IPS-18c (cell line): ENCODE measurements around the gene ARPC1A.
A peak's percentile ranks its signal among the peaks of the same experiment; 100 is the strongest.
"Not testable (repeated sequence)": the region's sequence is repeated elsewhere in the genome, so short reads cannot be mapped to it uniquely, and the experiment has no call there.

Source experiments
- H3K4me3 ChIP-seq: 2 replicates; pipeline ENCODE4 v1.7.0; 2013; ENCODE audit warnings: low read depth, mild to moderate bottlenecking, low read length, moderate library complexity; ENCODE audit not compliant: insufficient read depth
- H3K9me3 ChIP-seq: one replicate; pipeline ENCODE4 v1.6.1; 2013; ENCODE audit warnings: mild to moderate bottlenecking, low read length, moderate library complexity; ENCODE audit not compliant: control insufficient read depth, insufficient read depth

Gene ARPC1A

DNA sequence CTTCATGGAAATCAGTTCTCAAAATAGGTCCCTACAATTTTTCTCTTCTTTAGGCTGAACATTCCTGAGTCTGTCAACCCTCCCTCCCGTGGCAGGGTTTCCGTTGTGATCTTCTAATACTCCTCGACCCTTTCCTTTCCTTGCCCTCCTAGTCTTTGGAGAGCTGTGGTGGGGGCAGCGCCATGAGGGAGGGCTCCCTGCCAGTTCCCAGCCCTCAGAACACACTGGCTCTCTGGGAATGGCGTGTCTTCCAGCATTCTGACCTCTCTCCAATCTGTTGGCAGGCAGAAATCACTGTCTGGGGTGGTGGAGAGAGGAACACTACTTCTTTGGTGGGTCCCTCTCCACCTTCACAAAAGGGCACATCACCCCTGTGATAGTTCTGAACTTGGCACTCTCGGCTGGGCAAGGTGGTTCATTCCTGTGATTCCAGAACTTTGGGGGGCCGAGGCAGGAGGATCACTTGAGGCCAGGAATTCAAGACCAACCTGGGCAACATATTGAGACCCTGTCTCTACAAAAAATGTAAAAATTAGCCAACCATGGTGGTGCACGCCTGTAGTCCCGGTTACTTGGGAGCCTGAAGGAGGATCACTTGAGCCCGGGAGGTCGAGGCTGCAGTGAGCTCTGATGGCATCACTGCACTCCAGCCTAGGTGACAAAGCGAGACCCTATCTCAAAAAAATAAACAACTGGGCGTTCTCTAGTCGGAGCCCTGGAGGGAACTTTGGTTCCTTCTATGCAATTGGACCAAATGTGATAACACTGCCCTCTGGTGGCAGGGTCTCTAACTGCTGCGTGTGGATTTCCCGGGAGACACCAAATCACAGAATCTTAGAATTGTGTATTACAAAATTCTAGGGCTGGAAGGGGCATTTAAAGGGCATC lies 13.1 kb upstream of the ARPC1A start:
- H3K4me3 ChIP-seq = no peak overlapping the region

DNA sequence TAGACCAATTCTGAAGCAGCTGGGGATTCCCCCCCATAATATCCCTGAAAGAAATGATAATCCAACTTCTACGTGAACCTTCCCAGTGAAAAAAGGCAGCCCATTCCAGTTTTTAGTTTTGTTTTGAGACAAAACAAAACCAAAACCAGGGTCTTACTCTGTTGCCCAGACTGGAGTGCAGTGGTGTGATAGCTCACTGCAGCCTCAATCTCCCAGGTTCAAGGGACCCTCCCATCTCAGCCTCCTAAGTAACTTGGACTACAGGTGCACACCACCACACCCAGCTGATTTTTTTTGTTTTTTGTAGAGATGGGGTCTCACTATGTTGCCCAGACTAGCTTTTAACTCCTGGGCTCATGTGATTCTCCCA lies 12.5 kb upstream of the ARPC1A start:
- H3K4me3 ChIP-seq = no peak overlapping the region

More for the DNA sequence above, 13.1 kb upstream of the ARPC1A start:
- no peaks in the 10 kb centered on the region for H3K9me3 ChIP-seq

DNA sequence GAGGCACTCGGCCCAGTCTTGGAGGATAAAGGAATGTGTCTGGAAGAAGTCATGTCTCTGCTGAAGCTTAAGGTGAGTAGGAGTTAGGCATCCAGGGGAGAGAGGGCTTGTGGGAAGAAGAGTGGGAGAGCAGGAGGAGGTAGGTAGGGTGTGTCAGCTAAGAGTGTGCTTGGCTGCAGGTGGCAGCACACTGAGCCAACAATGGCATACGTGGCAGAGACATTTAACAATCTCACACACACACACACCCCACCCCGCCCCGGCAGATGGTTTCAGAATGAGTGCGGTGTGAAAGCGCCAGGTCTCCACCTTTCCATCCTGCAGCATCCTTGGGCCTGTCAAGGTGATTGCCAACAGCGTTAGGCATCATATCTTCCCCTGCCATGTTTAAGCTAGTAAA lies 11.2 kb upstream of the ARPC1A start:
- Histone ChIP-seq H3K4me3 (no peak overlapping the region), H3K9me3 (no peaks in the 10 kb centered on the region)

More for the DNA sequence above, 12.5 kb upstream of the ARPC1A start:
- no peaks in the 10 kb centered on the region for H3K9me3 ChIP-seq

DNA sequence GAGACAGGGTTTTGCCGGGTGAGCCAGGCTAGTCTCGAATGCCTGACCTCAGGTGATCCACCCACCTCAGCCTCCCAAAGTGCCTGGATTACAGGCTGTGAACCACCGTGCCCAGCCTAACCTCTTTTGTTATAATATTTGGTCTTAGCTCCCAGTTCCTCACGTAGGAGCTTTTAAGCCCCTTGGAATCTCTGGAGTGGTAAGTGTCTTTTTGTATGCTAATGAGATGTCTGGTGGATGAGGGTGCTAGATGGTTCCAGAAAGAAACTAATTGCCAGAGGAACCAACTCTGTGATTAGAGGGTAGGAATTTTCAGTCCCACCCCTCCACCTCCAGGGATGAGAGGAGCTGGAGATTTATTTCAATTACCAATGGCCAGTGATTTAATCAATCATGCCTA lies 5.3 kb upstream of the ARPC1A start:
- Histone ChIP-seq H3K9me3 (no peaks in the 10 kb centered on the region), H3K4me3 (no peak overlapping the region)

DNA sequence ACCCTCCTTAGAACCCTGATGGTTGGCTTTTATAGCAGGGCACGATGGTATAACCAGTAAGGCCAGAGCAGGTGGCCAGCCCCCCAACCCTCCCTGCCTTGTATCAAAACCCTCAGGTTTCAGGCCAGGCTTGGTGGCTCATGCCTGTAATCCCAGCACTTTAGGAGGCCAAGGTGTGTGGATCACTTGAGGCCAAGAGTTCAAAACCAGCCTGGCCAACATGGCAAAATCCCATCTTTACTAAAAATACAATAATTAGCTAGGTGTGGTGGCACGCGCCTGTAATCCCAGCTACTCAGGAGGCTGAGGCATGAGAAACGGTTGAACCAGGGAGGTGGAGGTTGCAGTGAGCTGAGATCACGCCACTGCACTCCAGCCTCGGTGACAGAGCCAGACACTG lies 3.0 kb upstream of the ARPC1A start:
- not testable (repeated sequence) for H3K9me3 ChIP-seq, H3K4me3 ChIP-seq

DNA sequence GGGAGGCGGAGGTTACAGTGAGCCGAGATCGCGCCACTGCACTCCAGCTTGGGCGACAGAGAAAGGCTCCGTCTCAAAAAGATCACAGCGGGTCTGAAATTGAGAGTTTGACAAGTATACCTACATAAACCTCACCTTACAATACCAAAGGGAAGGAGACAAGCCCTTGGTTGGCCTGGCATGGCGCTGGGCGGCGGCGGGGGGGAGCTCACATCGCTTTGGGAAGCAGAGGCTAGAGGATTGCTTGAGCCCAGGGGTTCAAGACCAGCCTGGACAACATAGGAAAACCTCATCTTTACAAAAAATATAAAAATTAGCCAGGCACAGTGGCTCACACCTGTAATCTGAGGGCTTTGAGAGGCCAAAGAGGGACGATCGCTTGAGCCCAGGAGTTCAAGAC lies 1.1 kb upstream of the ARPC1A start:
- H3K9me3 ChIP-seq = no peaks in the 10 kb centered on the region
- H3K4me3 ChIP-seq = peak overlapping the region; percentile 98; the same call in 1 of the 2 replicates

DNA sequence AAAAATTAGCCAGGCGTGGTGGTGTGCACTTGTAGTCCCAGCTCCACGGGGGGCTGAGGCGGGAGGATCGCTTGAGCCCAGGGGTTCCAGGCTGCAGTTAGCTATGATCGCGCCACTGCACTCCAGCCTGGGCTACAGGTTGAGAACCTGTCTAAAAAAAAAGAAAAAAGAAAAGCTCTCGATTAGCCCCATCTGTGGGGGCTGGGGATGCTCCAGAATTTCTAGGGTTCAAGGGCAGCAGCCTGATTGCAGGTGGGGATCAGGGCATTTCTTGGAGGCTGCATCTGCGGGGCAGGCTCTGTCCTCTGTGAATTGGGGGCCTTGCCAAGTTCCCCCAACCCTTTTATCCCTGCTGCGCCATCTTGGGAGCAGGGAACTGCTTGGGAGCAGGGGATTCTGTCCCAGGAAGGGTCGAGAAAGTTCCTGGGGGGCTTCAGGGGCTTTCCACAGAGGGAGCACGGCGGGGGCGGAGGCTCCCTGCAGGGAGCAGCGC lies 651 bp upstream of the ARPC1A start:
- Histone ChIP-seq H3K4me3 (peak overlapping the region; percentile 98), H3K9me3 (no peaks in the 10 kb centered on the region)

DNA sequence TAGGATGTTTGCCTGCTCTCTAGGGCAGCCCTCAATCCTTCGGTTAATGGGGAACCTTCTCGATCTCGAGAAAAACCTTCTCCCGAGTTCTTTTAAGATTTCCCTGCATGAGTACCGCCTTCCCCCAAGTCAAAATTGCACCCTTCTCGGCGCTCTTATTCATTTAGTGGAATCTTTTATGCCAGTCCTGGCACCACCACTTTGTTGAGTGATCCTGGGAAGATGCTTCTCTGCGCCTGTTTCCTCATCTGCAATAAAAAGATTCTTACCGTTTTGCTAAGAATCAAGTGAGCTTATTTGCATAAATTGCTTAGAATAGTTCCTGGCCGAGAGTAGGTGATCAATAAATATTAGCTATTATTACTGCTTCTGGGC lies 697 bp downstream of the ARPC1A start:
- peak overlapping the region; percentile 98 for H3K4me3 ChIP-seq
- no peaks in the 10 kb centered on the region for H3K9me3 ChIP-seq

DNA sequence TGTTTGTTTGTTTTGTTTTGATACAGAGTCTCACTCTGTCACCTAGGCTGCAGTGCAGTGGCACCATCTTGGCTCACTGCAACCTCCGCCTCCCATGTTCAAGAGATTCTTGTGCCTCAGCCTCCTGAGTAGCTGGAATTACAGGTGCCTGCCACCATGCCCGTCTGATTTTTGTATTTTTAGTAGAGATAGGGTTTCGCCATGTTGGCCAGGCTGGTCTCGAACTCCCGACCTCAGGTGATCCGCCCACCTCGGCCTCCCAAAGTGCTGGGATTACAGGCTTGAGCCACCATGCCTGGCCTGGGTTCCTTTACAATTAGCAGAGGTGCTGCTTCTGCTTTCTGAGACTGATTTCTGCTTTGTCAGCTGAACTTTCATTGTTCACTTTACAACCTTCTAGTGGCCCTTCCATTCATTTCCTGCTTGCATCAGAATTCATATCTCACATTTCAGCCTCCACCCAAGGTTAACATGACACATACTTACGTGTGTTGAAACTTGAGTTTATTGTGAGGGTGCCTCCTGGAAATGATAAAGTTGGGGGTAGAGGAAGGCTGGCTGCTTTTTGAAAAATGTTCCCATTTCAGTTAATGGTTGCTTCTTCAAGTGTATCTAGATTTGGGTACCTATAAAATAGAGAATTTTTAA lies 4.7 kb downstream of the ARPC1A start:
- not testable (repeated sequence) for H3K4me3 ChIP-seq

DNA sequence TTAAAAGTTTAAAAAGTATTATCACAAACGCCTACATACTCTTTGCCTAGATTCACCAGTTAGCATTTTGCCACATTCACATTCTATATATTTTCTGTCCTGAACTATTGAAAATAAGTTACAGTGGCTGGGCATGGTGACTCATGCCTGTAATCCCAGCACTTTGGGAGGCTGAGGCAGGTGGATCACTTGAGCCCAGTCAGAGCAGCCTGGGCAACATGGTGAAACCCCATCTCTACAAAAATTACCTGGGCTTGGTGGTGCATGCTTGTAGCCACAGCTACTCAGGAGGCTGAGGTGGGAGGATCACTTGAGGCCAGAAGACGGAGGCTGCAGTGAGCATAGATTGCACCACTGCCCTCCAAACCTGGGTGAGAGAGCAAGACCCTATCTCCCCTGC lies 5.3 kb downstream of the ARPC1A start:
- Histone ChIP-seq H3K9me3 (no peaks in the 10 kb centered on the region), H3K4me3 (no peak overlapping the region)

More for the DNA sequence above, 4.7 kb downstream of the ARPC1A start:
- H3K9me3 ChIP-seq = not testable (repeated sequence)

DNA sequence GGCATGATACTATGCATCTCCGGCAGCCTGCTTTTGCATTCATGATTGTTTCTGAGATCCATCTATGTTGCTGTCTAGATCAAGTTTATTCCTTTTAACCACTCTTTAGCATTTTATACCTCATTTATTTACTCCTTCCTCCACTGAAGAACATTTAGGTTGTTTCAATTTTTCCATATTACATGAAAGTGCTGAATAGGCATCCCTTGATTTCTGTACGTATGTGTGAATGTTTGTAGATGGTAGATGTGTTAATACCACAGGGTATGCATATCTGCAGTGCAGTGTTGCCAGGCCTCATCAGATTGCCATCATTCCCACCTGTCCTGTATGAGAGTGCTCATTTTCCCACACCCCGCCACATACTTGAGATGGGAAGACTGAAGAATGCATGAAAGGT lies 13.9 kb downstream of the ARPC1A start:
- H3K4me3 ChIP-seq = no peak overlapping the region

DNA sequence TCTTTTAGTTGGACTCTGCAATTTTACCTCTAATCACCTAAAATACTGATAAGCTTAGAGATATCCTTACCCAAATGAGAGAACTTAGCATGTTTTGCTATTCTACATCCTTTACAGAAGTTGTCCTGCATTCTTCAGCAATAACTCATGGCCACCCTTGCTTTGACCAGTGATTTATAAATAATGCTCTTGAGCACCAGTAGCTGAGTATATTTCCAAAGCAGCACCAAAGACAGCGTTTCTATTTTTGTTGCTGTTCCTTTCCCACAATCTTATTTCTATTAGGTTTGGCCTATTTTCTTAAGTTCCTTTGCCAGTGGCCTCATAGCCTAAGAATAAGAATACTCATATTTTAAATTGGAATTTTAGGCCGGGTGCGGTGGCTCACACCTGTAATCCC lies 15.0 kb downstream of the ARPC1A start:
- H3K9me3 ChIP-seq = no peaks in the 10 kb centered on the region
- no peak overlapping the region for H3K4me3 ChIP-seq

More for the DNA sequence above, 13.9 kb downstream of the ARPC1A start:
- no peaks in the 10 kb centered on the region for H3K9me3 ChIP-seq

DNA sequence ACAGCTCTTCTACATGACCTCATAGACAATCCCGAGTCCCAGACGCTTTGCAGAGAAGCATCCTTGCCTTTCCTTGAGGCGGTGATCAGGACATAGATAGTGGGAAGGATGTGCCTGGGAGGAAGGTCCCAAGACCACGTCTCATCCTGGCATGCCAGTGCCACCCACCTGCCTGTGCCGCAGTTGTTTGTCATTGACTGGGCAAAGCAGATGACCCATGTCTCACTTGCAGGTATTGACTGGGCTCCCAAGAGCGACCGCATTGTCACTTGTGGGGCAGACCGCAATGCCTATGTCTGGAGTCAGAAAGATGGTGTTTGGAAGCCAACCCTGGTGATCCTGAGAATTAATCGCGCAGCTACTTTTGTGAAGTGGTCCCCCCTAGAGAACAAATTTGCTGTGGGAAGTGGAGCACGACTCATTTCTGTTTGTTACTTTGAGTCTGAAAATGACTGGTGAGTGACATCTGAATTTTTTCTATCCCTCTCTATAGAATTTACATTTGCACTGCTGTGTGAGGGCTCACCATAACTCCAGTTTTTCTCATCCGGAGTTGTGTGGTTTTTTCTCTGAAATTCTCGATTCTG lies 18.5 kb downstream of the ARPC1A start:
- Histone ChIP-seq H3K4me3 (no peak overlapping the region), H3K9me3 (no peaks in the 10 kb centered on the region)

DNA sequence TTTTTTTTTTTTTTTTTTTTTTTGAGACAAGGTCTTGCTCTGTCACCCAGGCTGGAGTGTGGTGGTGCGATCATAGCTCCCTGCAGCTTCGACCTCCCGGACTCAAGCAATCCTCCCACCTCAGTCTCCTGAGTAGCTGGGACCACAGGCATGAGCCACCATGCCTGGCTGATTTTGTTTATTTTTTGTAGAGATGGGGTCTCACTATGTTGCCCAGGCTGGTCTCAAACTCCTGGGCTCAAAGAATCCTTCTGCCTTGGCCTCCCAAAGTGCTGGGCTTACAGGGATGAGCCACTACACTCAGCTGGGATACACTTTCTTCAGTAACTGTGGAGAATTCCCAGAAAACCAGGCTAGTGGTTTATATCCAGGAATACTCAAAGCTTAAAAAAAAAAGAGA lies 24.9 kb downstream of the ARPC1A start:
- H3K4me3 ChIP-seq, H3K9me3 ChIP-seq: not testable (repeated sequence)

DNA sequence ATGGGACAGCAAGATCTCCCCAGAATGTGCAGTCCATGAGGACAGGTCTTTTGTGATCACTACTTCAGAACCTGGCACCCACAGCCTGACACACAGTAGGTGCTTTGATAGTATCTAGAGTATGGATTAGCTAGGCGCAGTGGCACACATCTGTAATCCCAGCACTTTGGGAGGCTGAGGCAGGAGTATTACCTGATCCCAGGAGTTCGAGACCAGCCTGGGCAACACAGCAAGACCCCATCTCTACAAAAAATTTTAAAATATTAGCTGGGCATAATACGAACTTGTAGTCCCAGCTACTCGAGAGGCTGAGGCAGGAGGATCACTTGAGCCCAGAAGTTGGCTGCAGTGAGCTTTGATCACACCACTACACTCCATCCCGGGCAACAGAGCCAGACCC lies 26.5 kb downstream of the ARPC1A start:
- Histone ChIP-seq H3K4me3 (no peak overlapping the region), H3K9me3 (no peaks in the 10 kb centered on the region)

DNA sequence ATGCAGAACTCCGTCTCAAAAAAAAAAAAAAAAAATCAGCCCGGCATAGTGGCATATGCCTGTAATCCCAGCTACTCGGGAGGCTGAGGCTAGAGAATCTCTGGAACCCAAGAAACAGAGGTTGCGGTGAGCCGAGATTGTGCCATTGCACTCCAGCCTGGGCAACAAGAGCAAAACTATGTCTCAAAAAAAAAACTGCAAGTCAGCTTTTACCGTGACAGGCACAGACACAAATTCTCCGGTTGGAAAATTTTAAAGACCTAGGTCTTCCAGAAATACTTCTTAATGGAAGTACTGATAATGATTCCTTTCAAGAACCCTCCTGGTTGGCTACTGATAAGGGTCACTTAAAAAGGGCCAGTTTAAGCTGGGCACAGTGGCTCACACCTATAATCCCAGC lies 29.4 kb downstream of the ARPC1A start:
- no peaks in the 10 kb centered on the region for H3K9me3 ChIP-seq
- H3K4me3 ChIP-seq = no peak overlapping the region

DNA sequence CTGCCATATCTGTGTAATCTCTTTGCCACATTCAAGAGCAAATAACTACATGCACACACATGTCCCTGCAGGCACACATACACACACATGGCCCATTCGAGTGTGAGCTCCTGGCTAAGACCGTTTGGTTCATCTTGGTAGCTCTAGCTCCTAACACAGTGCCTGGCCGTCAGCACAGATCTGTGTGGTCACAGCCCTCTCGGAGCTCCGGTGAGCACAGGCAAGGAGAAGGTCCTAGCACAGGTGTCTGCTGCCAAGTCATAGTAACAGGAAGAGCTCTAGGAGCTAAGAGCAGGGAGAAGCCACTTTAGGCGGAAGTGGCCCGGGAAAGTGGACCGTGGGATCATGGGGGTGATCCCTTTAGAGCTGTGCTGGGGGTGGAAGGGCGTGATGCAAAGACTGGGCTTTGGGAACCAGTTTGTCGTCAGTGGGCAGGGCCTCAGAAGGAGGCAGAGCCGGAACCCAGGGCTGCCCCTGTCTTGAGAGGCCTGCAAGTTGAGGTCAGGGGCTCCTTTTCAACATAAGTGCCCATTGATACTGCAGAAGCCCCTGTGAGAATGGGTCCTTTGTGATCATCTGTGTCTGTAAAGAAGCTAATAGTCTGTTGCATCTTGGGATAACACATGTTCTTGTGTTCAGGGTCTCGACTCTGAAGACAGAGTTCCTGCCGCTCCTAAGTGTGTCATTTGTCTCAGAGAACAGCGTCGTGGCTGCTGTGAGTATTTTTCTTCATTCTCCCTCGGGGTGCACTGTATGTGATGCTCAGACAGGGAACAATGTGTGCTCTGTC lies 32.2 kb downstream of the ARPC1A start:
- no peak overlapping the region for H3K4me3 ChIP-seq
- H3K9me3 ChIP-seq = no peaks in the 10 kb centered on the region
